Neural crest cell (in vitro differentiated cells): ENCODE results near the gene RAMP3. TPM values are rescaled to one million over a fixed set of nuclear protein-coding genes. Genes with fewer than 3 reads are reported as not detected.

Experiments
- DNase-seq: peaks from one replicate; pipeline ENCODE4 v3.0.0; 2021; ENCODE audit warnings: low read depth, mixed read lengths, low spot score
- H3K27ac Mint-ChIP-seq: one replicate; pipeline ENCODE4 v1.8.0; 2021; ENCODE audit warnings: mild to moderate bottlenecking, mixed read lengths; ENCODE audit not compliant: unreplicated experiment
- H3K27me3 Mint-ChIP-seq: 2 replicates; pipeline ENCODE4 v1.8.0; 2021; ENCODE audit warnings: low read depth, mild to moderate bottlenecking, mixed read lengths
- H3K36me3 Mint-ChIP-seq: 2 replicates; pipeline ENCODE4 v1.8.0; 2021; ENCODE audit warnings: low read depth, mild to moderate bottlenecking, mixed read lengths
- H3K4me1 Mint-ChIP-seq: 2 replicates; pipeline ENCODE4 v1.8.0; 2021; ENCODE audit warnings: mixed read lengths
- H3K4me3 Mint-ChIP-seq: one replicate; pipeline ENCODE4 v1.8.0; 2021; ENCODE audit warnings: mild to moderate bottlenecking, mixed read lengths
- H3K9me3 Mint-ChIP-seq: 2 replicates; pipeline ENCODE4 v1.8.0; 2021; ENCODE audit warnings: mixed read lengths
- total RNA-seq: library from RNA; stranded (reverse); gene quantifications from 2 replicates; pipeline ENCODE4 v1.2.1, GENCODE V29; 2021
- TF ChIP-seq, protein P1 (sequence below): fragments of 200-600 bp; sonication (generic); conservative IDR thresholded peaks from 2 replicates; pipeline ENCODE4 v1.5.0; 2021; ENCODE audit warnings: antibody characterized with exemption, mild to moderate bottlenecking

The RAMP3 gene
- total RNA-seq, 1 donor from 2014 or later, result not detected

- DNase-seq, result no peak
- H3K27ac Mint-ChIP-seq, result no peak overlapping the region
- H3K4me1 Mint-ChIP-seq, result peaks cover 35% of the 10 kb centered on the region
- no peaks in the 10 kb centered on the region for H3K9me3 Mint-ChIP-seq
- peaks cover 7% of the 10 kb centered on the region for H3K27me3 Mint-ChIP-seq
- no peaks in the 10 kb centered on the region for H3K36me3 Mint-ChIP-seq
- TF ChIP-seq, protein P1, sequence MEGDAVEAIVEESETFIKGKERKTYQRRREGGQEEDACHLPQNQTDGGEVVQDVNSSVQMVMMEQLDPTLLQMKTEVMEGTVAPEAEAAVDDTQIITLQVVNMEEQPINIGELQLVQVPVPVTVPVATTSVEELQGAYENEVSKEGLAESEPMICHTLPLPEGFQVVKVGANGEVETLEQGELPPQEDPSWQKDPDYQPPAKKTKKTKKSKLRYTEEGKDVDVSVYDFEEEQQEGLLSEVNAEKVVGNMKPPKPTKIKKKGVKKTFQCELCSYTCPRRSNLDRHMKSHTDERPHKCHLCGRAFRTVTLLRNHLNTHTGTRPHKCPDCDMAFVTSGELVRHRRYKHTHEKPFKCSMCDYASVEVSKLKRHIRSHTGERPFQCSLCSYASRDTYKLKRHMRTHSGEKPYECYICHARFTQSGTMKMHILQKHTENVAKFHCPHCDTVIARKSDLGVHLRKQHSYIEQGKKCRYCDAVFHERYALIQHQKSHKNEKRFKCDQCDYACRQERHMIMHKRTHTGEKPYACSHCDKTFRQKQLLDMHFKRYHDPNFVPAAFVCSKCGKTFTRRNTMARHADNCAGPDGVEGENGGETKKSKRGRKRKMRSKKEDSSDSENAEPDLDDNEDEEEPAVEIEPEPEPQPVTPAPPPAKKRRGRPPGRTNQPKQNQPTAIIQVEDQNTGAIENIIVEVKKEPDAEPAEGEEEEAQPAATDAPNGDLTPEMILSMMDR, result no peak
- no peak overlapping the region for H3K4me3 Mint-ChIP-seq
These were observed 66.4 kb downstream of the RAMP3 start for GRCh38 chr7:45223728-45224630.

- Mint-ChIP-seq H3K4me3 (no peak overlapping the region), H3K4me1 (peaks cover 30% of the 10 kb centered on the region), H3K27me3 (peaks cover 7% of the 10 kb centered on the region), H3K36me3 (no peaks in the 10 kb centered on the region), H3K9me3 (no peaks in the 10 kb centered on the region), H3K27ac (no peak overlapping the region)
- DNase-seq, result peak; percentile 12
- TF ChIP-seq, protein P1, result no peak
These were observed 67.2 kb downstream of the RAMP3 start for GRCh38 chr7:45224832-45225231.

DNA sequence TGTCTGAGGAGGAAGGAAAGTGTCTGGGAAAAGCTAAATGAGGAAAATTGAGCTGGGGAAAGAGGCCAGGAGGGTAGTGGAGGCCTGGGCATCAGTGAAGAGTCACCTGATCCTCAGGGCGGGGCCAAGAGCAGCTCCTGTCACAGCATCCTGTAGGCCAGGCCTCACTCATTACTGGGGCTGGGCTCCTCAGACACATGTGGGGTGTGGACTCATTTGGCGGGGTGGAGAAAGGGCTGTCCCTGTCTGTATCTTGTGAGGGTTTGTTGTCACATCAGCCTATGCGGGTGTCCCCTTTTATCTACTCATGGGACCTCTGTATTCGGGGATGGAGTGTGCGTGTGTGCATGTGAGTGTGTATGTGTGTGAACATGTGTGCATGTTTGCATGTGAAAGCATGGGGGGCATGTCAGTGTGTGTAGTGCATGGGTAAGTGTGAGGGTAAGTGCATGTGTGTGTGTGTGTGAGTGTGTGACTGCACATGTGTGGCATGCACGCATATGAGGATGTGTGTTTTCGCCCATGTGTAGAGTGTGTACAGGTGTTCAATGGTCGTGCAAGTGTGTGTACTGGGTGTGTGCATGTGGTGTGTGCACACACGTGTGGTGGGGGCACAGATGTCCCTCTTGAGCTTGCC lies 67.8 kb downstream of the RAMP3 start:
- H3K4me1 Mint-ChIP-seq, result peaks cover 24% of the 10 kb centered on the region
- TF ChIP-seq, protein P1, result no peak
- H3K27me3 Mint-ChIP-seq, result peaks cover 13% of the 10 kb centered on the region
- H3K36me3 Mint-ChIP-seq, result no peaks in the 10 kb centered on the region
- H3K4me3 Mint-ChIP-seq, result no peak overlapping the region
- H3K27ac Mint-ChIP-seq, result no peak overlapping the region
- no peaks in the 10 kb centered on the region for H3K9me3 Mint-ChIP-seq
- no peak for DNase-seq

- H3K9me3 Mint-ChIP-seq, result no peaks in the 10 kb centered on the region
- peaks cover 15% of the 10 kb centered on the region for H3K27me3 Mint-ChIP-seq
- TF ChIP-seq, protein P1, result no peak
- peaks cover 20% of the 10 kb centered on the region for H3K4me1 Mint-ChIP-seq
- no peak overlapping the region for H3K27ac Mint-ChIP-seq
- DNase-seq, result no peak
- H3K4me3 Mint-ChIP-seq, result no peak overlapping the region
- H3K36me3 Mint-ChIP-seq, result no peaks in the 10 kb centered on the region
These were observed 68.4 kb downstream of the RAMP3 start for GRCh38 chr7:45225948-45226335.

GRCh38 chr7:45229156-45229920 lies 71.7 kb downstream of the RAMP3 start:
- H3K4me3 Mint-ChIP-seq, result no peak overlapping the region
- H3K36me3 Mint-ChIP-seq, result no peaks in the 10 kb centered on the region
- peaks cover 24% of the 10 kb centered on the region for H3K27me3 Mint-ChIP-seq
- H3K27ac Mint-ChIP-seq, result no peak overlapping the region
- H3K4me1 Mint-ChIP-seq, result no peaks in the 10 kb centered on the region
- no peaks in the 10 kb centered on the region for H3K9me3 Mint-ChIP-seq
- DNase-seq, result no peak
- TF ChIP-seq, protein P1, result no peak
